SKM-1 (cell line): ENCODE results near the gene VTI1A.

Source experiments
- DNase-seq: peaks from one replicate; lab custom pipeline; 2025; ENCODE audit not compliant: unreplicated experiment; lab: John Stamatoyannopoulos, UW

The VTI1A gene

DNA sequence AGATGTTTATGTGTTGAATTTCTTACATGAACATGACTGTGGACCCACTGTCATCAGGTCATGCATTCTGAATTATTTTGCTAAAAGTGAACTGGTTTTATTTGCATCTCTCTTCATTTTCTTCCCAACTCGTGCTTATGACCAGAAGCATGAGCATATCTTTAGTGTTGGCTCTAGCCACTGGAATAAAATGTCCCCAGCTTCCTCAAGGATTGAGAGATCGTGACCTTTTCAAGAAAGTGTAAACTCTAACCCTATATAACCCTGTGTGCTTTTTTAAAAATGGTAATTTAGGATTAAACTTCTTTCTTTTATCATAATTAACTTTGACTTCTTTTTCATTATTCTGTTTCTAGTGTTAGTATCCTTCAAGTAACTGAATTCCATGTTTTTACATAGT, 55.5 kb downstream of the VTI1A start:
- DNase-seq: no peak

DNA sequence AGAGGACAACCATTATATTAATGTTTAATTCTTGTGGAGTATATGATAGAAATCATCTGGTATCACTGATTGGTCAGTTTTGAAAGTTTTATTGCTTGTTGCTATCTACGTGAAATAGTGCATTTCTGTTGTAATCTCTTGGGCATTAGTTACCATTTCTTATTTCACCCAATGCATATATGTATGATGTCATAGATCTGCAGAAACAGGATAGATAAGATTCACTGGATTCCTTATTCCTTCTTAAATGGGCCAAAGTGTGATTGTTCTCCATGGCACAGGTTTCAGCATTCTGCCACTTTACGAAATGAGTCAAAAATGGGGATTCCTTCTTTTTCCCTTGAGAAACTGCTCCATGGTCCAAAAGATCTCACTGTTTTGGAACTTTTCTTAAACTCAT, 56.6 kb downstream of the VTI1A start:
- DNase-seq: no peak

DNA sequence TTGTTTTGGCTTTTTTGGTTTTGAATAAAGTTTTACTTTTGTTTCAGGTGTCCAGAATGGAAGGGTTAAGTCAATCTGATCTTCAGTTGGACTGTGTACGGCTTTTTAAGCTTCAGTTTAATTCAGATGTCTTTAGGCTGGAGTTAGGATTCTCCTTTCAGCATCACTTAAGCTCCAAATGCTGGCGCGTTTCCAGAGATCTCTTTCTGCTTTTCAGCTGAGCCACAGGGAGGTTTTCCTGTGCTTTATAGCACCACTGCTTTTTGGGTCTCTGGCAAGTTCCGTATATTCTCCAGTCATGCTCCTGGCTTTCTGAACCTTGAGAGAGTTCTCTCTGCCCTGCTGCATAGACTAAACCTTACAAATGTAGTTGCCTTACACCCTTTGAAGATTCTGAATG, 60.0 kb downstream of the VTI1A start:
- DNase-seq: no peak

DNA sequence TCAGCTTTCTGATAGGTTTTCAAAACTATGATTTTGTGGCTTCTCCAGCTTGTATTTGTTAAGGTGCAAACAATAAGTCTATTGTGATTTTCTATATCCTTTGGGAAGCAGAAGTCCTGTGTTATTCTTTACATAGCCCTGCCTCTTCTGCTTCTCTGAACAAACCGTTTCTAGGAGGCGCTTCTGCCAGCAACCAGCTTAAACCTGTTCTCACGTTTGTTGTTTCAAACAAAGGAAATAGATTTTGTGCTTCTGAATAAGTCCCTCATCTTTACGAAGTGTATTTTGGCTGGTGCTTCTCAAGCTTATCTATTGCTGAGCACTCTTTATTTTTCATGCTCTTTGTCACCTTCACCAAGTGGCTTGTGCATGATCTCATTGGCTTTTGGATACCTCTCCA, 61.0 kb downstream of the VTI1A start:
- no peak for DNase-seq

DNA sequence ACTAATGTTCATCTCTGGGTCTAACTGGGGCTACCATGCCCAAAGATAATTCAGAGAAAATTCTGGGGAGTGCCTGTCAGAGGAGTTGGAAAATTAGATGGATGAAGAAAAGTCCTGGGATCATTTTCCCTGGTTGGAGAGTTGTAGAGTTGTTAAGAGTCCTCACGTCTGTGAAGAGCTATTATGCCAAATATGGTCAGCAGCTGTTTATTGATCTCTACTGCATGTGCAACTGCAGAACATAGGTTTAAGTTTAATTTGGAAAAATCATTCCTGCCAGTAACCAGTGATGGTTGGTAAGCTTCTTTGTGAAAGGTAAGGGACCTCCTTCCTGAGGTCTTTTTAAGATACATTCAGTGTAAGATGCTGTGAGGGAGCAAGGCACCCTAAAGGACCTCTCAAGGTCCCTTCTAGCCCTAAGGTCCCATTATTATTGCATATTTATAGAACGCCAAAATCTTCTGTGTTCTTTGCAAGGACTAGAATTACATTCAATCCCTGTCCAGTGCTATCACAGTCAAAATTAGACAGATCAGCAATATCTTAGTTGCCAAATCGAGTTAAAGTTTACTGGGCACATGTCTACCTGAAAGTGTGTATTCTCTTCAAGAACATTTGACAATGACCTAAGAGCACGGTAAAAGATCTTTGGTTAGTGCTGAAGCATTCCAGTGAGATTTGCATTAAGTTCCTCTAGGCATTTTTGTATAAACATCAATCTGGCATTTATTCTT, 62.7 kb downstream of the VTI1A start:
- DNase-seq: no peak

DNA sequence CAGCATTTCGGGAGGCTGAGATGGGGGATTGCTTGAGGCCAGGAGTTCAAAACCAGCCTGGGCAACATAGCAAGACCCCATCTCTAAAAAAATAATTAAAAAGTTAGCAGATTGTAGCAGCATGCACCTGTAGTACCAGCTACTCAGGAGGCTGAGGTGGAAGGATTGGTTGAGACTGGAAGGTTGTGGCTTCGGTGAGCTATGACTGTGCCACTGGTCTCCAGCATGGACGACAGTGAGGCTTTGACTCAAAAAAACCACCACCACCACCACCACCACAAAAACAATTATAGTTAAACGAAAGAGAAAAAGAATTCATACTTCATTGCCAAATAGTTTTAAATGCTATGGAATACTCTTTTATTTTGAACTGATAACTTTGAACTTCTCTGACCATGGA, 63.4 kb downstream of the VTI1A start:
- no peak for DNase-seq

DNA sequence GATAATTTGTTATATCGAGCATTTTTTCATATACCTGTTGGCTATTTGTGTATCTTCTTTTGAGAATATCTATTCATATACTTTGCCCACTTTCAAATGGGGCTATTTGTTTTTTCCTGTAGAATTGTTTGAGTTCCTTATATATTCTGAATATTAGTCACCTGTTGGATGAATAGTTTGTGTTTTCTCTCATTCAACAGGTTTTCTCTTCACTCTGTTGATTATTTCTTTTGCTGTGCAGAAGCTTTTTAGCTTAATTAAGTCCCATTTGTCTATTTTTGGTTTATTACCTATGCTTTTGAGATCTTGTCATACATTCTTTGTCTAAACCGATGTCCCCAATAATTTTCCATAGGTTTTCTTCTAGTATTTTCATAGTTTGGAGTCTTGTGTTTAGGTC, 65.3 kb downstream of the VTI1A start:
- DNase-seq: no peak

DNA sequence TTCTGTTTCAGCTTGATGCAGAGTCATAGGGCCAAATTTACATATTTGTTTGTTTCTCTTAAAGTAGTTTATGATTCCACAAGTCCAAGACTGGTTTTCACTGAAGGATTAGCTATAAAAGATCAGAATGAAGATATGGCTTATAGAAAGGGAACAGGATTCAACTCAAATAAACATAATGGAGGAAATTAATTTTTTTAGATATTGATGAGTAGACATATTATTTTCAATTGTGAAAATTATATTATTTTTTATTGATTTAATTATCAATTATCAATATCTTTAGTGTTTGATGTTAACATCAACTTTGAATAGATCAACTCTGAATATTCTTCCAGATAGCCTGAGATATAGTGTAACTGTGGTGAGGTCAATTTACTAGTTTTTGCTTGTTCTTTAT, 68.1 kb downstream of the VTI1A start:
- no peak for DNase-seq

DNA sequence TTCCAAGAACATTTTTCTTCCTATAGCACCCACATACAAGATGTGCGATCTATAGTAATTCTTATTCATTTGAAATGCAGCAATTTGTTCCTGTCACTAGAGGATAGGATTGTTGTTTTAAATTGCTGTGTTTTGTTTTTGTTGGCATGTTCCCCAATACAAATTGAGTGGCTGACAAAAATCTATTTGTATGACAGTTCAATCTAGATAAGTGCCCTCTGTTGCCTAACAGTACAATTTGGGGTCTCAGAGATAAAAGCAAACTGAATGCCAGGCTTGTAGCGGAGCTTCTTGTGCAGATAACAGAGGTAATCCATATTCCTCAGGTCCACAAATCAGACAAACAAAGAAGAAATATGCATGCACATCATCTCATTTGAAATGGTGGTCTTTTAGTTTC, 68.8 kb downstream of the VTI1A start:
- no peak for DNase-seq

DNA sequence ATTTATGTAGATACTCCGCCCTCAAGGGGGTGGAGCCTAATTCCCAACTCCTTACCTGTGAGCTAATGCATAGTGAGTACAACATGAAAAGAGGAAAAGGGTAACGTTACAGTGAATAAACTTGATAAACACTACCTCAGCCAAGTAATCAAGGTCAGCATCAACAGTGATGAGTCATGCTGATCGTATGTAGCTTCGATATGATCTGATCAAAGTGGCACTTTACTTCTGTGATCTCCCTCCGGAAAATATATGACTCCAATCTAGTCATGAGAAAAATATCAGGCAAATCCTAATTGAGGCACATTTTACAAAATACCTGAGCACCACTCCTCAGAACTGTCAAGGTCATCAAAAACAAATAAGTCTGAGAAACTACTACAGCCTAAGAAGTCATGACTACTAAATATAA, 70.4 kb downstream of the VTI1A start:
- DNase-seq: no peak

DNA sequence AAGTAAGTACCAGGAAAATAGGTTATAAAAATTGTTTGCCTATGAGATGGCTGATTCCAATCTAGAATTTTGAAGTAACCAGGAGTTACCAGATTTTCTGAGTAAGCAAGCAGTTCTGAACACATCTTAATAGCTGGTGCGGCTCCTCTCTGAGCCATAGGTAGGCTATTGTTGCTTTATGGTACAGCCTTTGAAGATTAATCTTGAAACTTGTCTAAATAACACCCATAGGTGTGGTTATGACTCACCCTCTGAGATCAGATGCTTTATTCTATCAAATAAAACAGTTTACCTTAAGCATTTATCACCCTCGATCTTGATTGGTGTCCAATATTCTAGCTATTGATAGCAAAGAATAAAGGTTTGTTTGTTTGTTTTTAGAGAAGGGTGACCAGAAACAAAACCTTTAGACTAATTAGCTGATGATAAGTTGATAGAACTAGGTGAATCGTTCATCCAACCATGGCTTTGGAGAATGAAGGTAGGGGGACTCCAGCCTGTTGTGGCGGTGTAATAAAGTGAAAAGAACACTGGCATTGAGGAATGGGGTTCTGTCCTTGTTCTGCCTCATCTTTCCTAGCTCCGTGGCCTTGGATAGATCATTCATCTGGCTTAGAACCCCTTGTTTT, 72.2 kb downstream of the VTI1A start:
- no peak for DNase-seq

DNA sequence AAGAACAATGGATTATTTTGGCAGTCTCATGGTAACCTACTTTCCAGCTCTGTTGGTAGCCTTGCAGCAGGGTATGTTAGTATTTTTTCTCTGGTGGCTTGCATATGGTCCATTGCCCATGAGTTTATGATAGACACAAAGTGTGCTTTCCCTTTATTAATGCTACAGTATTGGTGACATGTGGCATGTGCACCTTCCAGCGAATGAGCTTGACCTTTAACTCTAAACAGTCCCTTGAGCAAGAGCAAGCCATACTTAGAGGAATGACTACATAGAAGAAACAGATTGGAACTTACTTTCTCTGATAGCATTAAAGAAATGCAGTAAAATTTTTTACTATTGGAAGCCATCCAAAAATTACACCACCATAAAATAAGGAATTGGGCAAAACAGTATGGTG, 73.9 kb downstream of the VTI1A start:
- no peak for DNase-seq

DNA sequence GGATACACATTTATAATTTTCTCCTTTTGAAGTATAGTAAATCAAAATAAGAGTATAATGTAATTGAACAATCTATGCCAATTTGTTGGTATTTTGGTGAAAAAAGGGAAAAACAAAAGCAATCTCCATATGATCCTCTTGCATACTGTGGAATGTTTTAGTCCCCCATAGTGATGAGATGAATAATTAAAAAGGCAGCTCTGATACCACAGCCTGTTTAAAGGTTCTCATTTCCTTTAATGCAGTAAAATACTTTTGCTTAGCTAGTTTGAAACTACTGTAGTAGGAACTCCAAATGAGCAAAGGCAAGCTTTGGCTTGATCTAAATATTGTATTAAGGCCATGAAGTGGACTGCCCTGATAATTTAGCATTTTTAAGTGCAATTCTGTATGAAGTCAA, 77.6 kb downstream of the VTI1A start:
- DNase-seq: no peak

DNA sequence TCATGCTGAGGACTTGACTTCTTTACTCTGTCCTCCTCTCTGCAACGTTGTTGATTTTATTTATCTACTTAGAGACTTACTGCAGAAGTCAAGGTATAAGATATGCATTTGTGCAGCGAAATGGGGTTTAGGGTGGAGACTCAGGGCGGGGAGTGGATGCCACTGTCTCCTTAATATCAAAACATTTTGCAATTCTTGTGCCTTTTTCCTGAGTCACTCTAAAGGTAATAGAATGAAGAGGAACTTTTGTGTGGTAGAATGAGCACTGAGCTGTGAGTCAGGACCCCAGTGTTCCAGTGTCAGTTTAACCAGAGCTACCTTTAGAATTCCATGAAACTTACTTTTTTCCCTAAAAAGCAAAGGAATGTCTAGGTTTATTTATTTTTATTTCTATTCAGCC, 78.2 kb downstream of the VTI1A start:
- DNase-seq: no peak

DNA sequence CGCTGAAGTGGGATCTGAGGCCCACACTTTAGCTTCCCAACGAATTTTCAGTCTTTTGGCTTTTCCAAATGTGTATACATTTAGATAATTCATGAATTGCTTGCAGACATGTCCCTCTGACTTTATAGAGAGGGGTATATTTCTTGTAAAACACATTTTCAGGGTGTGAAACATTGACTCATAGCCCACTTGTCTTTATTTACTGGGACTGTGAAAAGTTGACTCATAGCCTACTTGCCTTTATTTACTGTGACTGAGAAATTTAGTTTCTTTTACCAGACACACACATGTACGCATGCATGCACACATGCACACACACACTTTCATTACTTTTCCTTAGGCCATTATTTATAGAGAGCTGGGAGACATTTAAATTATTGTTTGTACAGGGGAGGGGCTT, 79.1 kb downstream of the VTI1A start:
- DNase-seq: no peak

DNA sequence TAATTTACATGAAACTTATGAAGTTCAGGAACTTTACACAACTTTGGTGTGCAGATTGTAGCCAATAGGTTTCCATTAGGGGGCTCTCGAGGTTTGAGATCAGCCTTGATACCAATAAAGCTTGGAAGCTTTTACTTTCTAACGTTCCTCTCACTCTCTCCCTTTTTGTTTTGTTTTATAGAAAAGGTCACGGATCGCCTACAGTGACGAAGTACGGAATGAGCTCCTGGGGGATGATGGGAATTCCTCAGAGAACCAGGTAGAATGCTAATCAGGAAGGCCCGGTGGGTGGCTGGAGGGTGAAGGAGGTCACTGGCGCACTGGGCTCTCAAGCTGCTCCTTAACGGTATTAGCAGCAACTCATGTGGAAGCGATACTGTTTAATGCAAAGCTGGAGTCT, 79.9 kb downstream of the VTI1A start:
- DNase-seq: no peak

DNA sequence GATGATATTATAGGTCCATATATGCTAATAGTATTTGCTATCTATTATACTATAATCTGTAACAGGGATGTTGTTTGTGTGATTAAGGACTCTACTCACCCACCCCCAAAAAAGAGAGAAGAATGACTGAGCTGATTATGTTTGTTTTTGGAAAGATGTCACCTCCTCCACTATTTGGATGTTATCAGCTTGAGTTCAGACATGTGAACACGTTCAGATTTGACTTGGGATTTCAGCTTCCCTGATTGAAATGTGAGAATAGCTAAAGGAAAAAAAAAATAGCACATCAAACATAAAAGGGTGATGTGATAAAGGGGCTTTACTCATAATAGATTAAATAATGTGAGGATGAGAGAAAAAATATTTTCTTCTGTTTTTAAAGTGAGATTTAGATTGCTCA, 81.2 kb downstream of the VTI1A start:
- DNase-seq: no peak

DNA sequence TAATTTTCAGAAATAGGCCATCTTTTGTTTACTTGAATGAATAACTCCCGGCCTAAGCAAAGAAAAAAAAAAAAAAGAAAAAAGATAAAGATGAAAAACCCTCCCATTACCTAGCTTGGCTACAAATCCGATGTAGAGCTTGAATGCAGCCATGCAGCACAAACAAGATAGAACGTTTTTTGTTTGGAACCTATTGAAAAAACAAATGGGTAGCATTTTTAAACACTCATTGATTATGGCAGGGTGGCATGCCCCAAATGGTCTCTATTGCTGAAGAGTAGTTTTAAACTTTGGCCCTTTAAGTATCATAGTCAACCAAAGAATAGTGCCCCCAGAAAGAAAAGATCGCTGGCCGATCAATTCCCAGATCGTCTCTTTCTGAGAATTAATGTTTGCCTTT, 84.4 kb downstream of the VTI1A start:
- no peak for DNase-seq

DNA sequence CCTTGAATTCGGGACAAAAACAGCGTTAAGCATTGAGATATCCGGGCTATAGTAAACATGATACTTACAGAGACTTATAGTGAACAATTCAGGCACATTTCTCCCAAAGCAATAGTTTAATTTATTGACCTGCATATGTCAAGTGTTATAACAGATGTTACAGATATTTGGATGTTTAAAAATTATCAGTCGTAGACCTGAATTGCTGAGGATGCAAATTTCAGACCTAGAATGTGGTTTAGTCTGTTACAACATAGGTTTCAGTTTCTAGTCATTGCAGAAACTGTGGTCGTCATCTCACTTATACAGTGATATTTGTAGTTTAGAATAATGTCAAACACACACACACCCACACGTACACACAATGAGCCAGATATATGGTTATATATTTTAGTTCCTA, 85.2 kb downstream of the VTI1A start:
- no peak for DNase-seq

DNA sequence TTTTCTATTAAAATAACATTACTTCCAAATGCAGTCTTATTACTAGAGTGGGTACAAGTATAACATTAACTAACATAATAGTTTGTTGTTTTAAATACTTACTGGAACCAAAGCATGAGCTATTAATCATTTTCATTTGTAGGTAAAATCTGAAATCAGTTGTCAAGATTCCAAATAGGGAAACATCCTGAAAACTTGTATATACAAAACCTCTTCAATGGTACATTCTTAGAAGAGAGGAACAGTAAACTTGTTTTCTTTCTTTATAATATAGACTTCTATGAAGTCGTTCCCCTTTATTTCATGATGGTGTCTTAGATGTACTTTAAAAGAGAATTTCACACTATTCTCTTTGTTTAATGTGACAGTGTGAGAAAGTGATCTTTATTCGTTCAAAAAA, 85.9 kb downstream of the VTI1A start:
- DNase-seq: no peak

DNA sequence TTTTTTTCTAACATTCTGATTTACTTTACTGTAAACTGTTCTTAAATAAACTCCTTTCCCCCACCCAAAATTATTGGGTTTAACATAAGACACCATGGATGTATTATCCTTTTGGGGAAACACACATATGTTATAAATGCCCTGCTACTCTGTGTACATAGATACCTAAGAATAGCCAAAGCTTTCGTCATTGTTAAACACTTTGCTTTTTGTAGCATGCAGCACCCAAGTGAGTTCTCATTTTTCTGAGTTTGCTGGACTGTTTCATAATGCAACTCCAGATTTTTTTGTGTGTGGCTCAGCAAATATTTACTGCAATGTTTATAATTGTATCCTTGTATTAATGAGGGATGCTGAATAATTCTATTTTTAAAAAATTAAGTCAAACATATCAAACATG, 86.9 kb downstream of the VTI1A start:
- DNase-seq: no peak

DNA sequence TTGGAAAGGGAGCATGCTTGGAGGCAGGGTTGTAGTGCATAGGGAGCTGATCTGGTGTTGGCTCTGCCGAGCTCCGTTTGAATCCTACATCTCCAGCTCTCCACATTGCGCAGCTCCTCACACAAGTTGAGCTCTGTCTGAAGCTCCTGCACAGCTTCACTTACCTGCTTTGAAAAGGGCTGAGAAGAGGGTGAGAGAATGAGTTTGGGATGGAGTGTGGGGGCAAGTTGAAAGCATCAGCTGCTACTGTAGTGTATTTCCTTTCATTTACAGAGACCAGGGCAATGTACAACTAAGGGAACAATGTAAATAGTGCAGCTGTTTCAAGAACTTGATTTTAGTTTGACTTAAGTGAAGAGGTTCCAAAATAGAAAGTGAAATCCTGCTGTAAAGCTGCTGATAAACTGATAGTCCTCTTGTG, 88.5 kb downstream of the VTI1A start:
- DNase-seq: no peak

DNA sequence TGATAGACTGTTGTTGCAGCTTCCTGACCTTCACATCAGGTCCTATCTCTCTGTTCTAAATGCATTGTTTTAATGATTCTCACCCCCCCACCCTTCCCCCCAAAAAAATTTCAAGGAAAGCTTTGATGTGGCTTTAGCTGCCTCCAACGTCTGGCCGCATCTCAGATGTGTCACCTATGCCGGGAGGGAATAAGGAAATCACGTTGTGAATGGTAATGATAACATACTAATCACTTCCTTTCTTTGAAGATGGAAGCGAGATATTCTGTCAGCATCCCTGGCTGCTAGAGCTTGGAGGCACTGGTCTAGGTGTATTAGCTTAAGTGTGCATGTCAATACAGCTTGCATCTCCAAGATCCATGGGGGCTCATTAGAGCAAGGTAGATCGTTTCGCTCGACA, 89.6 kb downstream of the VTI1A start:
- DNase-seq: no peak
